ENCODE results near the gene ZNF653. TPM values are rescaled to one million over a fixed set of nuclear protein-coding genes. Genes with fewer than 3 reads are reported as not detected.

ZNF653 gene, protein sequence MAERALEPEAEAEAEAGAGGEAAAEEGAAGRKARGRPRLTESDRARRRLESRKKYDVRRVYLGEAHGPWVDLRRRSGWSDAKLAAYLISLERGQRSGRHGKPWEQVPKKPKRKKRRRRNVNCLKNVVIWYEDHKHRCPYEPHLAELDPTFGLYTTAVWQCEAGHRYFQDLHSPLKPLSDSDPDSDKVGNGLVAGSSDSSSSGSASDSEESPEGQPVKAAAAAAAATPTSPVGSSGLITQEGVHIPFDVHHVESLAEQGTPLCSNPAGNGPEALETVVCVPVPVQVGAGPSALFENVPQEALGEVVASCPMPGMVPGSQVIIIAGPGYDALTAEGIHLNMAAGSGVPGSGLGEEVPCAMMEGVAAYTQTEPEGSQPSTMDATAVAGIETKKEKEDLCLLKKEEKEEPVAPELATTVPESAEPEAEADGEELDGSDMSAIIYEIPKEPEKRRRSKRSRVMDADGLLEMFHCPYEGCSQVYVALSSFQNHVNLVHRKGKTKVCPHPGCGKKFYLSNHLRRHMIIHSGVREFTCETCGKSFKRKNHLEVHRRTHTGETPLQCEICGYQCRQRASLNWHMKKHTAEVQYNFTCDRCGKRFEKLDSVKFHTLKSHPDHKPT
- total RNA-seq (10 to 100 TPM in 1 of 4 donors, 1 to 10 TPM in 3; 5.7 to 11.5 (median 7.3) TPM), polyA plus RNA-seq (1 to 10 TPM; 4.0 to 6.5 (median 5.3) TPM)
- long read RNA-seq, donor 1, transcript ZNF653-201 (9 exons, 2,240 nt), result major isoform, 8 of 8 reads
- long read RNA-seq, donor 1, partial matches to known transcripts, result 0 of 8 reads
- long read RNA-seq, donor 1, other reads (novel, unspliced or antisense), result 0 of 8 reads
- long read RNA-seq, donor 2, transcript ZNF653-201 (9 exons, 2,240 nt), result major isoform, 6 of 12 reads
- long read RNA-seq, donor 2, partial matches to known transcripts, result 2 of 12 reads
- long read RNA-seq, donor 2, other reads (novel, unspliced or antisense), result 2 of 12 reads

- no peak for TF ChIP-seq CTCF (IDR thresholded peaks at IDR 0.05)
- no peaks in the 10 kb centered on the region for H3K9me3 ChIP-seq
- H3K4me1 ChIP-seq, result peaks cover 4% of the 10 kb centered on the region
- H3K4me3 ChIP-seq, result peak within 1 kb of the TSS; percentile 84
- peaks cover 0 to 12% of the 10 kb centered on the region in 2 donors for H3K36me3 ChIP-seq (ENCODE audit: insufficient read depth in 1 of 2, low read depth in 1 of 2)
- ATAC-seq, result peak; percentile 82 to 89 (median 86)
- H3K27me3 ChIP-seq (ENCODE audit: insufficient read depth in 3 of 3, low read length in 2 of 3), result no peaks in the 10 kb centered on the region
- DNase-seq, result peak; percentile 92 to 97
- WGBS, 3 donors, result 0 to 1% (median 1%) methylated on average over 45 to 65 of the region's 65 CpGs
- H3K27ac ChIP-seq, result peak within 1 kb of the TSS; percentile 93
- intact Hi-C loops (cut with DNase I), result loop anchor here in 1 of 2 donors (10.0 kb wide), 1 partner anchor 131 kb away; the partner anchor contains the start of gene SWSAP1
These were observed at the start of gene ZNF653 for GRCh38 chr19:11505504-11506100. Gene ZNF653, minus strand, starts transcription at chr19:11505839. Its CDS starts 53 bp downstream, at chr19:11505786.

DNA sequence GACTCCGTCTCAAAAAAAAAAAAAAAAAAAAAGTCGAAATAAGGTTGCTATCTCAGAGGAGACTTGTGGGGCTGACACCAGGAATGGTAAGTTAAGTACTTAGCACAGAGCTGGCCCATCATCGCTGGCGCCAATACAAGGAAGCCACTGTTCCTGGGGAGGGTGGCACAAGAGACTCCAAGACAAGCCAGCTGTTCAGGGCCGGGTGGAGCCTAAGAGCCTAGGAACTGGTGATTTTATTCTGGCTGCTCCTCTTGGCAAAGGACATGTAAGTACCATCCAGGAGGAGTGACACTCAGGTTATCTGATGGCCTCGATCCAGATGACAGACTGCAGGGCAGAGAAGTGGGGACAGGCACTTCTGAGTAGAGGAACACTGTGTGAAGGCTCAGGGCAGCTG lies 49.6 kb upstream of the ZNF653 start:
- Histone ChIP-seq H3K27me3 (ENCODE audit: insufficient read depth in 3 of 3, low read length in 2 of 3) (no peaks in the 10 kb centered on the region), H3K4me3 (no peak overlapping the region), H3K4me1 (peaks cover 18% of the 10 kb centered on the region), H3K36me3 (ENCODE audit: insufficient read depth in 1 of 2, low read depth in 1 of 2) (peaks cover 0 to 27% of the 10 kb centered on the region in 2 donors), H3K27ac (no peak overlapping the region), H3K9me3 (no peaks in the 10 kb centered on the region)
- ATAC-seq, result no peak
- intact Hi-C loops (cut with DNase I), result no loop called here
- TF ChIP-seq CTCF (IDR thresholded peaks at IDR 0.05), result no peak
- WGBS, 3 donors, result 59 to 85% (median 69%) methylated on average over 5 to 6 of the region's 6 CpGs
- no peak for DNase-seq

- Histone ChIP-seq H3K36me3 (ENCODE audit: insufficient read depth in 1 of 2, low read depth in 1 of 2) (peaks cover 0 to 27% of the 10 kb centered on the region in 2 donors), H3K4me1 (peaks cover 13% of the 10 kb centered on the region)
These were observed 48.5 kb upstream of the ZNF653 start for GRCh38 chr19:11554160-11554559.

More at GRCh38 chr19:11554160-11554559, 48.5 kb upstream of the ZNF653 start:
- WGBS, 3 donors, result 90 to 93% (median 91%) methylated on average over 11 to 12 of the region's 12 CpGs
- Histone ChIP-seq H3K27me3 (ENCODE audit: insufficient read depth in 3 of 3, low read length in 2 of 3) (no peaks in the 10 kb centered on the region), H3K27ac (no peak overlapping the region), H3K9me3 (no peaks in the 10 kb centered on the region), H3K4me3 (no peak overlapping the region)
- intact Hi-C loops (cut with DNase I), result no loop called here
- TF ChIP-seq CTCF (IDR thresholded peaks at IDR 0.05), result no peak
- ATAC-seq (no peak), DNase-seq (no peak)
